Upper lobe of right lung (tissue), 1 donor: ENCODE measurements around the gene CCM2. TPM values are rescaled to one million over a fixed set of nuclear protein-coding genes. Genes with fewer than 3 reads are reported as not detected.

Experiments
- ATAC-seq: fragments of 200-7000 bp; cut with Tn5 transposase; one replicate; pipeline ENCODE4 v1.9.1; 2020; ENCODE audit warnings: mild to moderate bottlenecking, moderate library complexity
- DNase-seq: peaks from one replicate; pipeline ENCODE4 v3.0.0-alpha.2; 2020
- H3K27ac ChIP-seq: fragments of 200-600 bp; one replicate; pipeline ENCODE4 v1.8.0; 2022
- H3K27me3 ChIP-seq: fragments of 200-600 bp; one replicate; pipeline ENCODE4 v1.8.0; 2022; ENCODE audit warnings: mild to moderate bottlenecking
- H3K36me3 ChIP-seq: fragments of 200-600 bp; one replicate; pipeline ENCODE4 v1.8.0; 2022
- H3K4me1 ChIP-seq: fragments of 200-600 bp; one replicate; pipeline ENCODE4 v1.8.0; 2022
- H3K4me3 ChIP-seq: fragments of 200-600 bp; one replicate; pipeline ENCODE4 v1.8.0; 2022; ENCODE audit warnings: mild to moderate bottlenecking
- H3K9me3 ChIP-seq: fragments of 200-600 bp; one replicate; pipeline ENCODE4 v1.8.0; 2022
- CTCF ChIP-seq: fragments of 200-600 bp; IDR thresholded peaks from one replicate; pipeline ENCODE4 v1.8.0; 2022; ENCODE audit warnings: antibody characterized with exemption
- intact Hi-C: fragments of 100-400 bp; cut with DNase I; formaldehyde crosslinking; loops from one replicate; pipeline ENCODE4 v1.11.0; 2022
- total RNA-seq: library from RNA; stranded (reverse); fragmentation: NEBNext Ultra II Directional; extraction: Animal tissue kit (Norgen Biotek cat#: 25700); gene quantifications from one replicate; pipeline ENCODE4 v1.2.1, GENCODE V29; 2021
- donor health status: DM: no; HTN: yes; CAD: no; lungs with severe emphysema.

CCM2 gene
- total RNA-seq, 1 donor from 2014 or later: 40.2 TPM

DNA sequence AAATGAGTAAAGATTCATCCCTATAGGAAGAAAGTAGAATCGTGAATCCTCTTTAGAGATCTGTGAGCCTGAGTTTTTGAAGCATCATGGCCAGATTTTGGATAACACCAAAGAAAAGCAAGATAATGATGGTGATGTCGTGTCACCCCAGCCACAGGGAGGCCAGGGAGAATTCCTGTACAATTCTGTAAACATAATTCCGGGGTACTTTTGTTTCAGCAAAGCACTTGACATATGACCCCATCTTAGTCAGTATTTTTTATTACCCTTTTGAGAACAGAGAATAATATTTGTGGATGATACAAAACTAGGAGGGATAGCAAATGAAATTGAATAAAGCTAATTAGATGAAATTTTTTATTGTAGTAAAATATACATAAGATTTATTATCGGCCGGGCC is 55.0 kb downstream of the CCM2 start:
- no peak for DNase-seq
- H3K36me3 ChIP-seq: peaks cover 23% of the 10 kb centered on the region
- H3K9me3 ChIP-seq: no peaks in the 10 kb centered on the region
- ATAC-seq: no peak
- TF ChIP-seq CTCF: no peak
- no peak overlapping the region for H3K4me3 ChIP-seq
- H3K27me3 ChIP-seq: no peaks in the 10 kb centered on the region
- intact Hi-C loops: no loop called here
- H3K27ac ChIP-seq: no peak overlapping the region
- no peaks in the 10 kb centered on the region for H3K4me1 ChIP-seq

DNA sequence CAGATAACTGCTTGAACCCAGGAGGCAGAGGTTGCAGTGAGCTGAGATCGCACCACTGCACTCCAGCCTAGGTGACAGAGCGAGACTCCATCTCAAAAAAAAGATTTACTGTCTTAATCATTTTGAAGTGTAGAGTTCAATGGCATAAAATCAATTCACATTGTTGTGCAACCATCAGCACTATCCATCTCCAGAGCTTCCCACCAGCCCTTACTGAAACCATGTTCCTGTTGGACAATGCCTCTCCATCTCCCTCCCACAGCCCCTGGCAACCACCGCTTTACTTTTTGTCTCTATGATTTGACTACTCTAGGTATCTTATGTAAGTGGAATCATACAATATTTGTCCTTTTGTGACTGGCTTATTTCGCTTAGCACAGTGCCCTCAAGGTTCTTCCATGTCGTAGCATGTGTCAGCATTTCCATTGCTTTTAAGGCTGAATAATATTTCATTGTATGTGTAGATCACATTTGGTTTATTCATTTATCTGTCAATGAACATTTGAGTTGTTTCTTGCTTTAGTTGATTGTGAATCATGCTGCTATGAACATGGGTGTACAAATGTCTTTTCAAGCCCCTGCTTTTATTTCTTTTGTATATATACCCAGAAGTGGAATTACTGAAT is 55.7 kb downstream of the CCM2 start:
- DNase-seq: no peak
- H3K4me1 ChIP-seq: no peaks in the 10 kb centered on the region
- intact Hi-C loops: no loop called here
- no peak overlapping the region for H3K27ac ChIP-seq
- no peaks in the 10 kb centered on the region for H3K27me3 ChIP-seq
- peaks cover 19% of the 10 kb centered on the region for H3K36me3 ChIP-seq
- TF ChIP-seq CTCF: no peak
- ATAC-seq: no peak
- no peak overlapping the region for H3K4me3 ChIP-seq
- no peaks in the 10 kb centered on the region for H3K9me3 ChIP-seq

- Histone ChIP-seq H3K36me3 (peaks cover 11% of the 10 kb centered on the region), H3K9me3 (no peaks in the 10 kb centered on the region), H3K27me3 (no peaks in the 10 kb centered on the region), H3K4me1 (no peaks in the 10 kb centered on the region), H3K27ac (no peak overlapping the region), H3K4me3 (no peak overlapping the region)
- ATAC-seq: no peak
- TF ChIP-seq CTCF: no peak
- intact Hi-C loops: no loop called here
- no peak for DNase-seq
These were observed 57.9 kb downstream of the CCM2 start for GRCh38 chr7:45057878-45058277.

DNA sequence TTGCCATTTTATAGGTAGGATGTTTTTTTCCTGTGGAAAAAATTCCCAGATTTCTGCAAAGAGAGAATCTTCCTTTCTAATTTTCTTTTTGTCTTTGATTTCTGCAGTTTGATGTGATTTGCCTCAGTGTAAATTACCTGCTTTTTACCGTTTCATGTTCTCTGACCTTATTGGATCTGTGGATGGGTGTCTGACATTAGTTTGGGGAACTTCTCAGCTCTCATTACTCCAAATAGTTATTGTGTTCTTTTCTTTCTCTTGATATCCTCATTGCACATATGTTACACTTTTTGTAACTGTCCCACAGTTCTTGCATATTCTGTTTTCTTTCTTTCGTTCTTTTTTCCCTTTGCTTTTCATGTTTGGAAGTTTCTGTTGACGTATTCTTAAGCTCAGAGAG is 60.3 kb downstream of the CCM2 start:
- H3K4me1 ChIP-seq: no peaks in the 10 kb centered on the region
- H3K4me3 ChIP-seq: no peak overlapping the region
- no peaks in the 10 kb centered on the region for H3K27me3 ChIP-seq
- ATAC-seq (no peak), DNase-seq (no peak)
- intact Hi-C loops: no loop called here
- TF ChIP-seq CTCF: no peak
- no peak overlapping the region for H3K27ac ChIP-seq
- H3K36me3 ChIP-seq: peaks cover 18% of the 10 kb centered on the region
- H3K9me3 ChIP-seq: no peaks in the 10 kb centered on the region

GRCh38 chr7:45061352-45061751 is 61.4 kb downstream of the CCM2 start:
- H3K27ac ChIP-seq: no peak overlapping the region
- no peak for TF ChIP-seq CTCF
- intact Hi-C loops: no loop called here
- no peak for DNase-seq
- H3K27me3 ChIP-seq: no peaks in the 10 kb centered on the region
- H3K4me3 ChIP-seq: no peak overlapping the region
- H3K36me3 ChIP-seq: peaks cover 25% of the 10 kb centered on the region
- no peaks in the 10 kb centered on the region for H3K9me3 ChIP-seq
- ATAC-seq: no peak
- H3K4me1 ChIP-seq: no peaks in the 10 kb centered on the region

- H3K4me1 ChIP-seq: no peaks in the 10 kb centered on the region
- DNase-seq: no peak
- H3K4me3 ChIP-seq: no peak overlapping the region
- H3K27ac ChIP-seq: no peak overlapping the region
- H3K36me3 ChIP-seq: peaks cover 25% of the 10 kb centered on the region
- intact Hi-C loops: no loop called here
- no peaks in the 10 kb centered on the region for H3K27me3 ChIP-seq
- H3K9me3 ChIP-seq: no peaks in the 10 kb centered on the region
- no peak for ATAC-seq
- TF ChIP-seq CTCF: no peak
These were observed 61.9 kb downstream of the CCM2 start for GRCh38 chr7:45061806-45062425.
